ENCODE data around the gene TRIM40.

Gene TRIM40

DNA sequence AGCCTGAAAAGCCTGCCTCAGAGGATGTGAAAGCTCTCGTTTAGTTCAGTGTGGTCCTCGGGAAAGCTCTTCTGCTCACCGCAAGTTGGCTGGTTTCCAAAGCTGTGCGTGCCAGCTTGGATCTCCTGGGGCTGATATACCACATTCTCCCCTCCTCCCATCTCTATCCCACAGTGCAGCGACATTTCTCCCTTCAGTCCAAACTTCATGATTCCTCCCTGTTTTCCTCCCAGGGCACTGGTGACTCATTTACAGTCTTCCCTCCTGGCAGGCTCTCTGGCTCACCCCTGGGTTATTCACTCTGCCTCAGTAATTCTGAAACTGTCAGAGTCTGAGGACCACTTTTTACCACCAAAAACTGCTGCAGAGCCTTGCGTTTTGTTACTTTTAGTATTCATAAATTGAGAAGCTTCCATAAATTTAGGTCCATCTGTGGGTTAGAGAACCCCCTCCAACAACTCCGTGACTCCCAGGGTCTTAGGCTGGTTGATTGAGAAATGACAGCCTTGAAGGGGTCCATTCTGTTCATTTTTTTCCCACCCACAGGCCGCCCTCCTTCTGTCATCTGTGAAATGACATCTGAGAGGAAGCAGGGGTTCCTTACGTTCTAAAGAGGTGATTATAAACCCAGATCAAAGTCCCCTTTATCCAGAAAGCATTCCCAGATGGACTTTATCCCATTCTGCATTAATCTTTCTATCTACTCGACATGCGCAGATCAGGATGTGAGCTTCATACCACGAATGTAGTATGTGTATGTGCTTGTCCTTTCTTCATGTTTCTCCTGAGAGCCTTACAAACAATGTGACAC, 19.0 kb downstream of the TRIM40 start:
- DNase-seq (ENCODE audit: insufficient read length, low spot score) (no peak), FAIRE-seq (no peak)
- TF ChIP-seq SPI1 (IDR thresholded peaks at IDR 0.05; ENCODE audit: low read depth, low read length): no peak
- no peak for TF ChIP-seq PAX5 (IDR thresholded peaks at IDR 0.05; ENCODE audit: insufficient read depth, low read length, severe bottlenecking)
- no peak for TF ChIP-seq POLR2A (IDR thresholded peaks at IDR 0.05; ENCODE audit: low read depth, low read length)
- TF ChIP-seq POU2F2 (IDR thresholded peaks at IDR 0.05; ENCODE audit: low read depth, low read length): no peak
- no peak for TF ChIP-seq TAF1 (IDR thresholded peaks at IDR 0.05; ENCODE audit: low read depth, low read length)

DNA sequence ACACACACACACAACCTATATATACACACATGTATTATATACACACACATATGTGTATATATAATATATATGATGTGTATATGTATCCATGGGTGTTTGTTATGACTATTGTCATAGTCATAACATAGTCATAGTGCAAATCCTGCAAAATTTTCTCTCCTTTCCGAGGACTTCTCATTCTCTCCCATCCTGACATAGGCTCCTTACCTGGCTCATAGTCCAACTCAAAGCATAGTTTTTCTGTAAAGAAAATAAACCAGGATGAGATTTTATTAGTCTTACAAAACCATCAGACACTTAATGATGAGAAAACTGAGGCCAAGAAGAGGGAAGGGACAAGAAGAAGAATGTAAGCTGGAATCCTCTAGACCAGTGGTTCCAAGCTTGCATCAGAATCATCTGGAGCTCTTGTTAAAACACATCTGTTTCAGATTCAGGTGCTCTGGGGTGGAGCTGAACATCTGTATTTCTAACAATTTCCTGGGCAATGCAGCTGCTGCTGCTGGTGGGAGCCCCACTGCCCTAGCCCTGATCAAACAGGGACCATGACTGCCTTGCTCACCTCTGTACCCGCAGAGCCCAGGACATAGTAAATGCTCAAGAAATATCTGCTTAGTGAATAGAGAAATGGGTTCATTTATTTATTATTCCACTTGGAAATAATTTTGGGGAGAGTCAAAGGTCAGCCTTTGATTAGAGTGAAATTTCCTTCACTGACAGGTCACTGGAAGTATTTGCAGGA, 19.8 kb downstream of the TRIM40 start:
- no peak for FAIRE-seq

DNA sequence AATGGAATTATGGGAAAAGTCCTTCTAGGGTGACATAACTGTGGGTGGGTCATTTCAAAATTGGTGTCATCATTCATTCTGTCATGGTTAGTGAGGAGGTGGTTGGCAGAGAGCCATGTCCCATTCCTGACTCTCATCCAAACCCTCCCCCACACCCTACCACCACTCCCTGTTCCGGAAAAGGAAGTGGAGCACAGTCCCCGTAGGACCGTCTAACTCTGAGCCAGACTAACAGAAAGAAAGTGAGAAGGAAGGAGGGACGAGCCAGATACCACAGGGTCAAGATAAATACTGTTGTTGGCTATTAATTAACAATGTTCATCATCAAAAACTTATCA, 20.3 kb downstream of the TRIM40 start:
- no peak for FAIRE-seq

More for the DNA sequence above, 19.8 kb downstream of the TRIM40 start:
- no peak for DNase-seq (ENCODE audit: insufficient read length, low spot score)
- TF ChIP-seq POLR2AphosphoS5 (IDR thresholded peaks at IDR 0.05; ENCODE audit: low read depth, low read length): no peak
- no peak for TF ChIP-seq PAX5 (IDR thresholded peaks at IDR 0.05; ENCODE audit: insufficient read depth, low read length, severe bottlenecking)
- TF ChIP-seq TAF1 (IDR thresholded peaks at IDR 0.05; ENCODE audit: low read depth, low read length): no peak
- TF ChIP-seq POU2F2 (IDR thresholded peaks at IDR 0.05; ENCODE audit: low read depth, low read length): no peak
- TF ChIP-seq POLR2A (IDR thresholded peaks at IDR 0.05; ENCODE audit: low read depth, low read length): no peak
- no peak for TF ChIP-seq SPI1 (IDR thresholded peaks at IDR 0.05; ENCODE audit: low read depth, low read length)

DNA sequence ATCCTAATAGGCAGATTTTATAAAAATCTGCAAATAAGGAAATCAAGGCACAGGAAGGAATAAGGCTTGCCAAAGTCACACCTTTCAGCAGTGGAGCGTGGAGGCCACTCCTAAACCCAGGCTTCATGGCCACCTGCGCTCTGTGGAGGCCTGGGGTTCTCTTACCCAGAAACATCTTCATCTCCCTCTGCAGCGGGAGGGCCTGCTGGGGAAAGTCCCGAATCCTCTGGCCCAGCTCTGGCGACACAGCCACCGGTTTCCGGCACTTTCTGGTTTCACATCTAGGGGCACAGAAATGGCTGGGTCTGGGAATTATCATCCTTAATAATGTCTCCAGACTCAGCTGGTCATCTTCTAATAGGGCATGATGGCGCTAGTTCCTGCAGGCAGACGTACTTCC, 20.8 kb downstream of the TRIM40 start:
- DNase-seq (ENCODE audit: insufficient read length, low spot score) (no peak), FAIRE-seq (no peak)
- no peak for TF ChIP-seq TAF1 (IDR thresholded peaks at IDR 0.05; ENCODE audit: low read depth, low read length)
- TF ChIP-seq POLR2AphosphoS5 (IDR thresholded peaks at IDR 0.05; ENCODE audit: low read depth, low read length): no peak
- no peak for TF ChIP-seq POLR2A (IDR thresholded peaks at IDR 0.05; ENCODE audit: low read depth, low read length)
- no peak for TF ChIP-seq PAX5 (IDR thresholded peaks at IDR 0.05; ENCODE audit: insufficient read depth, low read length, severe bottlenecking)

More for the DNA sequence above, 20.3 kb downstream of the TRIM40 start:
- DNase-seq (ENCODE audit: insufficient read length, low spot score): no peak
- no peak for TF ChIP-seq POLR2AphosphoS5 (IDR thresholded peaks at IDR 0.05; ENCODE audit: low read depth, low read length)
- TF ChIP-seq TAF1 (IDR thresholded peaks at IDR 0.05; ENCODE audit: low read depth, low read length): no peak
- TF ChIP-seq POLR2A (IDR thresholded peaks at IDR 0.05; ENCODE audit: low read depth, low read length): no peak
- no peak for TF ChIP-seq POU2F2 (IDR thresholded peaks at IDR 0.05; ENCODE audit: low read depth, low read length)
- TF ChIP-seq PAX5 (IDR thresholded peaks at IDR 0.05; ENCODE audit: insufficient read depth, low read length, severe bottlenecking): no peak
- no peak for TF ChIP-seq SPI1 (IDR thresholded peaks at IDR 0.05; ENCODE audit: low read depth, low read length)

DNA sequence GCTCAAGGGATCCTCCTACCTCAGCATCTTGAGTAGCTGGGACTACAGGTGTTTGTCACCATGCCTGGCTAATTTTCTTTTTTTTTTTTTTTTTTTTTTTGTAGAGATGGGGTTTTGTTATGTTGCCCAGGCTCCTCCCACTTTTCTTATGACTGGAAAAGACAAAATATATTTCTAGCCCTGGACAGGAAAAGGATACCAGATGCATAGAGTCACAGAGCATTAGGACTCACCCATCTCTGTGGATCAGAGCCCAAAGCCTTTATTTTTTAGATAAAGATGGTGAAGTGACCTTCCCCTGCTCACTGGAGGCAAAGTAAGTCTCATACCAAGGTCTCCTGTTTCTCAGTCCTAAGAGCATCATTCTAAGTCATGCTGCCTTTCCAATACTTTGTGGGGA, 21.6 kb downstream of the TRIM40 start:
- DNase-seq (ENCODE audit: insufficient read length, low spot score) (no peak), FAIRE-seq (no peak)
- TF ChIP-seq PAX5 (IDR thresholded peaks at IDR 0.05; ENCODE audit: insufficient read depth, low read length, severe bottlenecking) (no peak), POLR2AphosphoS5 (IDR thresholded peaks at IDR 0.05; ENCODE audit: low read depth, low read length) (no peak), TAF1 (IDR thresholded peaks at IDR 0.05; ENCODE audit: low read depth, low read length) (no peak), POU2F2 (IDR thresholded peaks at IDR 0.05; ENCODE audit: low read depth, low read length) (no peak), SPI1 (IDR thresholded peaks at IDR 0.05; ENCODE audit: low read depth, low read length) (no peak), POLR2A (IDR thresholded peaks at IDR 0.05; ENCODE audit: low read depth, low read length) (no peak)

DNA sequence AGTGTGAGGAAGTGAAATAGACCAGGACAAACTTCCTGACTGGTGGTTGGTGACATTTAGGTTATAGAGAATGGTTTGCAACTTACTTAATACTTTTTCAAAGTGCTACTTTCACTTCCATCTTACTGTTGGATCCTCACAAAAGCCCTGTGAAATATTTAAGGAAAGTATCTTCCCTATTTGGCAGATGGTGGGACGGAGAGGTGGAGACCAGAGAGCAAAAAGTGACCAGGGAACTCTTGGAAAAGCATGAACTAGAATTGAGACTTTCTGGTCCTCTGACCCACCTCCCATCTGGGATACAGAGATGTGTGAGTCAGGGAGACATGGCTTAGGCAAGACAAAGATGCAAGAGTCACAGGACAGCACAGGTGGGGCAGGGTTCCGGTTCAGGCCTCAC, 22.1 kb downstream of the TRIM40 start:
- DNase-seq (ENCODE audit: insufficient read length, low spot score) (no peak), FAIRE-seq (no peak)
- TF ChIP-seq PAX5 (IDR thresholded peaks at IDR 0.05; ENCODE audit: insufficient read depth, low read length, severe bottlenecking): no peak
- TF ChIP-seq TAF1 (IDR thresholded peaks at IDR 0.05; ENCODE audit: low read depth, low read length): no peak
- no peak for TF ChIP-seq POLR2AphosphoS5 (IDR thresholded peaks at IDR 0.05; ENCODE audit: low read depth, low read length)
- TF ChIP-seq SPI1 (IDR thresholded peaks at IDR 0.05; ENCODE audit: low read depth, low read length): peak; percentile 38; the same call in 1 of the 2 replicates

DNA sequence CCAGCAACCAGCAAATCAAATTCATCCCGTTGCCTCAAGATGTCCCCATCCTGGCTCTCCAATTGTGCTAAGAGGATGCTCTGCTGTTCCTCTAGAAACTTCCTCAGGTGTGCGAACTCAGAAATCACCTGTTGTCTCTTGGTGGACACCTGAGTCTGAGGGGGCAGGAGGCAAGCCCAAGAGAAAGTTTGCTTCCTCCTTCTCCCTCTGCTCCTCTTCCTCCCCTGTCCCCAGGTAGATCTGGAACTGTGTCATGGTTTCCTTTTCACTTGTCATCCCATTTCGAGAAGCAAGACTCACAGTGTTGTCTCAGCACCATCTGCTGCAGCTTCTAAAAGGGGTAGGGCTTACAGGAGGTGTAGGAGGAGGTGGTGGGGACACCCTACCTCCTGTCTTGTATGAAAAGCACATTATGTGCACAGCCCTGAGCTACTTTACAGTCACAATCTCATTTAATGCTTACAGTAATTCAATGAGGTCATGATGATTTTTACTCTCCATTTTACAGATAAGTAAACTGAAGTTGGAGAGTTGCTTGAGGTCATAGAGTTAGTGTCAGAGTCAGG, 22.6 kb downstream of the TRIM40 start:
- TF ChIP-seq TAF1 (IDR thresholded peaks at IDR 0.05; ENCODE audit: low read depth, low read length): no peak
- no peak for TF ChIP-seq SPI1 (IDR thresholded peaks at IDR 0.05; ENCODE audit: low read depth, low read length)
- TF ChIP-seq POLR2A (IDR thresholded peaks at IDR 0.05; ENCODE audit: low read depth, low read length): no peak
- no peak for TF ChIP-seq PAX5 (IDR thresholded peaks at IDR 0.05; ENCODE audit: insufficient read depth, low read length, severe bottlenecking)
- TF ChIP-seq POLR2AphosphoS5 (IDR thresholded peaks at IDR 0.05; ENCODE audit: low read depth, low read length): no peak
- TF ChIP-seq POU2F2 (IDR thresholded peaks at IDR 0.05; ENCODE audit: low read depth, low read length): no peak
- FAIRE-seq (no peak), DNase-seq (ENCODE audit: insufficient read length, low spot score) (no peak)

DNA sequence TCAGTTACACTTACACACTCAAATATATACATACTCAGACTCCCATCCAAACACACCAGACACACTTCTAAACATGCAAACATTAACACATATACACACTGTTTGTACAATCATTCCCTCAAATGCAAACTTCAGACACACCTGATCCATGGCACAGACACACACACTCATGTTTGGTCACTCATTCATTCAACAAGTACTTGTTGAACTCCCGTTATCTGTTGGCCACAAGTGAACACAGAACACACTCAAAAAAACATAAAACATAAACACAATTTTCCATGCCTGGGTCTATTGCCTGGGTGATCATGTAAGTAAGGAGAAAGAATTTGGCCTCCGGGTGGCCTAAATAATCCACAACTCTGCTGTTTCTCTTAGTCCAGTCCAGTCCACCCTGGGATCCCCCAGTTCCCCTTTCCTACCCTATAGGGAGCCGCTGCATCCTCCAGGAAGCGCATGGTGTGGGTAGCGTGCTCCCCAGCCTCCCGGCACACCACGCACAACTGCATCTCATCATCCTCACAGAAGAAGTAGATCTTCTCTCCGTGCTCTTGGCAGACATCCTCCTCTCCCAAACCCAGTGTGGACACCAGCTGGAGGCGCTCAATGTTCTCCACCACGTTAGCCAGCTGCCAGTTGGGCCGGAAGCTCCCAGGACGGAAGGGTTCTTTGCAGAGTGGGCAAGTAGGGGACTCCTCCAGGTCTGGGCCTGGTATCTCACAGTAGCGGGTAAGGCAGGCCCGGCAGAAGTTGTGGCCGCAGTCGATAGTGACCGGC, 24.3 kb downstream of the TRIM40 start:
- no peak for TF ChIP-seq POLR2AphosphoS5 (IDR thresholded peaks at IDR 0.05; ENCODE audit: low read depth, low read length)
- TF ChIP-seq SPI1 (IDR thresholded peaks at IDR 0.05; ENCODE audit: low read depth, low read length): no peak
- TF ChIP-seq TAF1 (IDR thresholded peaks at IDR 0.05; ENCODE audit: low read depth, low read length): no peak
- TF ChIP-seq POLR2A (IDR thresholded peaks at IDR 0.05; ENCODE audit: low read depth, low read length): no peak
- no peak for TF ChIP-seq PAX5 (IDR thresholded peaks at IDR 0.05; ENCODE audit: insufficient read depth, low read length, severe bottlenecking)
- FAIRE-seq (no peak), DNase-seq (ENCODE audit: insufficient read length, low spot score) (no peak)

All from GM12891 (cell line).